Keratinocyte (primary cell): Measurements from ENCODE around the gene LIPH. TPM values are rescaled to one million over a fixed set of nuclear protein-coding genes. Genes with fewer than 3 reads are reported as not detected.

Experiments used
- DNase-seq: peaks from one replicate; pipeline ENCODE4 v3.0.0-alpha.2; 2011; ENCODE audit warnings: low read depth, missing footprints, low spot score
- FAIRE-seq: peaks from 2 replicates; lab custom pipeline; 2011; peaks lifted over from hg19 to GRCh38; lab: Jason Lieb, UNC
- H2AFZ ChIP-seq: 2 replicates; pipeline ENCODE4 v1.6.0; 2012; ENCODE audit warnings: low read length, control low read depth, inconsistent platforms; ENCODE audit not compliant: control insufficient read depth
- H3K27ac ChIP-seq: 2 replicates; pipeline ENCODE4 v1.5.1; 2011; ENCODE audit warnings: low read length; ENCODE audit not compliant: control insufficient read depth, insufficient read depth
- H3K27me3 ChIP-seq: 3 replicates; pipeline ENCODE4 v1.6.0; 2011; ENCODE audit warnings: low read length; ENCODE audit not compliant: control insufficient read depth, insufficient read depth; ENCODE audit errors: extremely low read depth
- H3K36me3 ChIP-seq, 2 experiments: 2 replicates in 1 of 2; 3 replicates in 1 of 2; pipeline ENCODE4 v1.5.1; 2011; ENCODE audit warnings: low read length in 2 of 2, mild to moderate bottlenecking in 1 of 2; ENCODE audit not compliant: control insufficient read depth in 2 of 2, insufficient read depth in 2 of 2; ENCODE audit errors: extremely low read depth in 1 of 2
- H3K4me1 ChIP-seq: 3 replicates; pipeline ENCODE4 v1.5.1; 2011; ENCODE audit warnings: low read length; ENCODE audit not compliant: control insufficient read depth, insufficient read depth; ENCODE audit errors: extremely low read depth
- H3K4me2 ChIP-seq: 3 replicates; pipeline ENCODE4 v1.6.0; 2011; ENCODE audit warnings: low read depth, low read length; ENCODE audit not compliant: control insufficient read depth, insufficient read depth; ENCODE audit errors: extremely low read depth
- H3K4me3 ChIP-seq, 3 experiments: fragments of 200-600 bp in 1 of 3; sonication (generic) in 1 of 3; 2 replicates in 2 of 3; 3 replicates in 1 of 3; pipeline ENCODE4 v1.5.1; 2011 to 2016; ENCODE audit warnings: low read length in 3 of 3, mild to moderate bottlenecking in 3 of 3, control low read depth in 2 of 3, inconsistent platforms in 1 of 3, low read depth in 1 of 3, mixed read lengths in 1 of 3, mixed run types in 1 of 3, moderate library complexity in 1 of 3; ENCODE audit not compliant: control insufficient read depth in 2 of 3, insufficient read depth in 2 of 3; ENCODE audit errors: extremely low read depth in 1 of 3
- H3K79me2 ChIP-seq: 2 replicates; pipeline ENCODE4 v1.6.0; 2012; ENCODE audit warnings: low read length; ENCODE audit not compliant: control insufficient read depth, insufficient read depth
- H3K9ac ChIP-seq: 3 replicates; pipeline ENCODE4 v1.6.0; 2011; ENCODE audit warnings: low read length; ENCODE audit not compliant: control insufficient read depth, insufficient read depth; ENCODE audit errors: extremely low read depth
- H3K9me1 ChIP-seq: 3 replicates; pipeline ENCODE4 v1.6.0; 2011; ENCODE audit warnings: low read length; ENCODE audit not compliant: control insufficient read depth, insufficient read depth; ENCODE audit errors: extremely low read depth
- H3K9me3 ChIP-seq: 2 replicates; pipeline ENCODE4 v1.5.1; 2012; ENCODE audit warnings: low read depth, low read length; ENCODE audit not compliant: control insufficient read depth
- H4K20me1 ChIP-seq: 3 replicates; pipeline ENCODE4 v1.6.0; 2011; ENCODE audit warnings: low read length; ENCODE audit not compliant: control insufficient read depth, insufficient read depth; ENCODE audit errors: extremely low read depth
- CTCF ChIP-seq, 3 experiments: IDR thresholded peaks in 1 of 3; conservative IDR thresholded peaks in 1 of 3; optimal IDR thresholded peaks in 1 of 3; 2 replicates in 2 of 3; 3 replicates in 1 of 3; pipeline versions ENCODE3 to v1.5.1; 2011; ENCODE audit warnings: low read length in 3 of 3, mild to moderate bottlenecking in 3 of 3, moderate library complexity in 2 of 3, control low read depth in 1 of 3, inconsistent platforms in 1 of 3; ENCODE audit not compliant: insufficient read depth in 2 of 3; ENCODE audit errors: extremely low read depth in 1 of 3
- EZH2 ChIP-seq: IDR thresholded peaks from one replicate; pipeline ENCODE4 v1.6.1; 2012; ENCODE audit warnings: inconsistent platforms, mild to moderate bottlenecking, low read length, moderate library complexity
- dilution Hi-C: fragments of 300-500 bp; cut with MboI; formaldehyde crosslinking; loops from one replicate; pipeline ENCODE4 v1.7.0; 2020; ENCODE audit warnings: low sequenced_read_pairs; ENCODE audit not compliant: extremely low pct_ligation_motif_present
- polyA plus RNA-seq, 5 experiments: library from polyadenylated mRNA; depleted of rRNA in 3 of 5; stranded (reverse) in 3 of 5; stranded (forward) in 1 of 5; unstranded in 1 of 5; fragments of >200 nt; gene quantifications; 1 replicate in 1 of 5; 2 replicates in 3 of 5; 3 replicates in 1 of 5; pipeline versions ENCODE4 v1.2.1 to v1.2.3, GENCODE V29; 2011 to 2012; ENCODE audit warnings: missing spikeins in 2 of 5, low read depth in 1 of 5, low replicate concordance in 1 of 5

LIPH gene
- polyA plus RNA-seq, 1 donor (not counting 4 experiments of a cell fraction or from before 2014, with no cell fraction given): 1.1 TPM

DNA sequence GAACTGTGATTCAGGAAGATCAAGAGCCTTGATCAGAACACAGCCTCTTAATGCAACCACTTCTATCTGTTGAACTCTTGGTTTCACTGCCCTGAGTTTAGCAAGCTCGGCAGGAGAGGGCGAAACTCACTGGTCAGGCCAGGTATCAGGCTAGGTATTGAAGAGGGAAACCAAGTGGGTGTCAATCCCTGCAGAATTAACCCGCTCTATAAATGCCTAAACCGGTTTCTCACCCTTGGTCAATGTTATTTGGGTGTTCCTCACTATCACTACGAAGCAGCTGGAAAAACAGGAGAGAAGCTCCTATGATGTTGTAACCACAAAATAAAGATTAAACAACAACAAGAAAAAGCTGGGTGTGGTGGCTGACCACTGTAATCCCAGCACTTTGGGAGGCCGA lies 23.9 kb downstream of the LIPH start:
- no peak overlapping the region for H3K9ac ChIP-seq
- H3K27ac ChIP-seq: no peak overlapping the region
- no peak overlapping the region for H3K4me3 ChIP-seq
- no peak overlapping the region for H3K4me2 ChIP-seq
- no peaks in the 10 kb centered on the region for H3K9me1 ChIP-seq
- no peaks in the 10 kb centered on the region for H4K20me1 ChIP-seq
- H2AFZ ChIP-seq: no peak overlapping the region
- TF ChIP-seq CTCF (optimal IDR thresholded peaks at IDR 0.05 in 1 of 3, IDR thresholded peaks at IDR 0.05 in 1 of 3, conservative IDR thresholded peaks at IDR 0.05 in 1 of 3; ENCODE audit: extremely low read depth in 1 of 3, insufficient read depth in 2 of 3, low read length in 3 of 3) (no peak), EZH2 (no peak)
- no peaks in the 10 kb centered on the region for H3K36me3 ChIP-seq
- no peak for FAIRE-seq
- H3K4me1 ChIP-seq: peaks cover 3% of the 10 kb centered on the region
- no peaks in the 10 kb centered on the region for H3K27me3 ChIP-seq
- no peak for DNase-seq
- dilution Hi-C loops: no loop called here
- H3K79me2 ChIP-seq: no peaks in the 10 kb centered on the region
- H3K9me3 ChIP-seq: no peaks in the 10 kb centered on the region

DNA sequence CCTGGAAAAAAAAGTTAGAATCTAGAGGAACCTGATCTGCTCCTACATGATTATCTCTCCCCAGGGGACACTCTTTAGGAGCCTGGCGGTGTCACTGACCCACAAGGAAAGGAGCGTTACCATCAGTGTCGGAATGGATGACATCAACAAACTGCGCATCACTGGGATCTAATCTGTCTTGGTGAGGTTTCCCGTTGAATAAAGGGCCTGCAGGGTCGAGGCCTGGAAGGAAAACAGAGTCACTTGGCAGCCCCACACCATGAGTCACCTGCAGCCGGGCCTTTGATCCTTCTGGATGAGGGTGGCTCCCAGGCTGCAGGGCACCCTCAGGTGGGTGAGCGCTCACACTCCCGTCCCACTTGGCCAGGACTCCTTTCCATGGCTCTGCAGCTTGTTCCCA lies 25.0 kb downstream of the LIPH start:
- DNase-seq: no peak
- dilution Hi-C loops: no loop called here
- H3K27ac ChIP-seq: no peak overlapping the region
- no peaks in the 10 kb centered on the region for H3K9me1 ChIP-seq
- H3K4me3 ChIP-seq: no peak overlapping the region
- H4K20me1 ChIP-seq: no peaks in the 10 kb centered on the region
- TF ChIP-seq EZH2 (no peak), CTCF (optimal IDR thresholded peaks at IDR 0.05 in 1 of 3, IDR thresholded peaks at IDR 0.05 in 1 of 3, conservative IDR thresholded peaks at IDR 0.05 in 1 of 3; ENCODE audit: extremely low read depth in 1 of 3, insufficient read depth in 2 of 3, low read length in 3 of 3) (no peak)
- H3K9ac ChIP-seq: no peak overlapping the region
- no peak for FAIRE-seq
- peak overlapping the region; percentile 56 for H2AFZ ChIP-seq
- peak overlapping the region; percentile 59 for H3K4me2 ChIP-seq
- no peaks in the 10 kb centered on the region for H3K9me3 ChIP-seq
- no peaks in the 10 kb centered on the region for H3K36me3 ChIP-seq
- H3K27me3 ChIP-seq: no peaks in the 10 kb centered on the region
- no peaks in the 10 kb centered on the region for H3K79me2 ChIP-seq
- peaks cover 3% of the 10 kb centered on the region for H3K4me1 ChIP-seq
